Measurements from ENCODE around the gene SMIM32. TPM values are rescaled to one million over a fixed set of nuclear protein-coding genes. Genes with fewer than 3 reads are reported as not detected.

SMIM32 gene
- total and polyA plus RNA-seq, 4 donors = 0.02 TPM; not detected in 3

DNA sequence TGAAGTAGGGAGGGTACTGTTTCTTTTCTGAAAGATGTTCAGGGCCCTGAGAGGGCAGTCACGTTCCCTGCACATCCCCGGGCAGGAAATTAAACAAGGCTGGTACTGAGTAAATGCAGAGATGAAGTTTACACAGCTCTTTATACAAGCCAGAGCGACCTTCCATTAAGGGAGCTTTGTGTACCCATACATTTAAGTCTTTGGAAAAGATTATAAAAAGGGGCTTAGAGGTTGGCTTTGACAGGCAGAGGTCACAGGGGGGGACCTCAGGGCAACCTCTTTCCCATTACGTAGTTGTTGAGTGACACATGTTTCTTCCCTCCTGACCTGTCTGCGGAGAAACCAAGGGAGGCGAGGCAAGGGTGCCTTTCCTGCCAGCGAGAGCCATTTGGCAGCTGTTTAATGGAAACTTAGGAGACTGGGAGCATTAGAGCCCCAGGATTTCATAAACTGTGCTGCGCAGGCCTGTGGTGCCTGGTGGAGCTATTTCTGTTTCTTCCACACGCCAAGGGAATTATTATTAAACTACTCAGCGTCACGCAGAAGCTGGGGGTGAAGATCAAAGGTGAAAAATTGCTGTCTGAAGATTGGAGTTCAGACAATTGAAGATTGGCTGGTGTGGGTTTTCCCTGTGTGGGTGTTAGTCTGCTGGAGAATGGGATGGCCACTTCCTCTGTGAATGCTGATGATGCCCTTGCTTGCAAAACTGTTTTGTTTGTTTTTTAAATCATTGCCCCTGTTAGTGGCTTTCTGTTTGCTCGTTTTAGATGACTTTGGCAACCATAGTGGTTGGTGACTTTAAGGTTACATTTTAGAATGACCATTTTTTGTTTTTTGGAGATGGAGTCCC, 3.2 kb upstream of the SMIM32 start:
- H3K4me3 ChIP-seq (ENCODE audit: low read depth in 1 of 3, low read length in 3 of 3) = no peak overlapping the region
- H3K9me3 ChIP-seq (ENCODE audit: control insufficient read depth in 4 of 4, low read length in 3 of 4) = no peaks in the 10 kb centered on the region
- no peak overlapping the region for H3K9ac ChIP-seq (ENCODE audit: low read depth in 1 of 2, low read length in 2 of 2)
- peaks cover 13 to 21% (median 17%) of the 10 kb centered on the region in 4 donors for H3K4me1 ChIP-seq (ENCODE audit: control insufficient read depth in 4 of 4, insufficient read depth in 4 of 4, low read length in 3 of 4)
- 78% methylated on average over 12 of the region's 12 CpGs for WGBS
- no peak for TF ChIP-seq NR2F2 (IDR thresholded peaks at IDR 0.05)
- no peak for TF ChIP-seq HNF4A (conservative IDR thresholded peaks at IDR 0.05)
- no peak for TF ChIP-seq TAF1 (conservative IDR thresholded peaks at IDR 0.05)
- TF ChIP-seq EGR1 (IDR thresholded peaks at IDR 0.05; ENCODE audit: low read depth in 2 of 2) = no peak
- TF ChIP-seq, protein P1, sequence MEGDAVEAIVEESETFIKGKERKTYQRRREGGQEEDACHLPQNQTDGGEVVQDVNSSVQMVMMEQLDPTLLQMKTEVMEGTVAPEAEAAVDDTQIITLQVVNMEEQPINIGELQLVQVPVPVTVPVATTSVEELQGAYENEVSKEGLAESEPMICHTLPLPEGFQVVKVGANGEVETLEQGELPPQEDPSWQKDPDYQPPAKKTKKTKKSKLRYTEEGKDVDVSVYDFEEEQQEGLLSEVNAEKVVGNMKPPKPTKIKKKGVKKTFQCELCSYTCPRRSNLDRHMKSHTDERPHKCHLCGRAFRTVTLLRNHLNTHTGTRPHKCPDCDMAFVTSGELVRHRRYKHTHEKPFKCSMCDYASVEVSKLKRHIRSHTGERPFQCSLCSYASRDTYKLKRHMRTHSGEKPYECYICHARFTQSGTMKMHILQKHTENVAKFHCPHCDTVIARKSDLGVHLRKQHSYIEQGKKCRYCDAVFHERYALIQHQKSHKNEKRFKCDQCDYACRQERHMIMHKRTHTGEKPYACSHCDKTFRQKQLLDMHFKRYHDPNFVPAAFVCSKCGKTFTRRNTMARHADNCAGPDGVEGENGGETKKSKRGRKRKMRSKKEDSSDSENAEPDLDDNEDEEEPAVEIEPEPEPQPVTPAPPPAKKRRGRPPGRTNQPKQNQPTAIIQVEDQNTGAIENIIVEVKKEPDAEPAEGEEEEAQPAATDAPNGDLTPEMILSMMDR (IDR thresholded peaks at IDR 0.05; ENCODE audit: low read depth, low read length, missing input control) = no peak
- no peak for TF ChIP-seq REST (IDR thresholded peaks at IDR 0.05)
- no peak for TF ChIP-seq YY1 (IDR thresholded peaks at IDR 0.05)
- no peak for TF ChIP-seq HNF4G (IDR thresholded peaks at IDR 0.05)
- no peak for TF ChIP-seq FOXA2 (IDR thresholded peaks at IDR 0.05)
- TF ChIP-seq GABPA (IDR thresholded peaks at IDR 0.05 in 1 of 2, conservative IDR thresholded peaks at IDR 0.05 in 1 of 2) = no peak
- TF ChIP-seq JUND (IDR thresholded peaks at IDR 0.05) = no peak
- no peak for TF ChIP-seq RAD21 (IDR thresholded peaks at IDR 0.05)
- no peak for TF ChIP-seq ZBTB33 (IDR thresholded peaks at IDR 0.05)
- TF ChIP-seq, protein P2, sequence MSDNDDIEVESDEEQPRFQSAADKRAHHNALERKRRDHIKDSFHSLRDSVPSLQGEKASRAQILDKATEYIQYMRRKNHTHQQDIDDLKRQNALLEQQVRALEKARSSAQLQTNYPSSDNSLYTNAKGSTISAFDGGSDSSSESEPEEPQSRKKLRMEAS (IDR thresholded peaks at IDR 0.05) = no peak
- TF ChIP-seq, protein P3, sequence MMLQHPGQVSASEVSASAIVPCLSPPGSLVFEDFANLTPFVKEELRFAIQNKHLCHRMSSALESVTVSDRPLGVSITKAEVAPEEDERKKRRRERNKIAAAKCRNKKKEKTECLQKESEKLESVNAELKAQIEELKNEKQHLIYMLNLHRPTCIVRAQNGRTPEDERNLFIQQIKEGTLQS (IDR thresholded peaks at IDR 0.05) = no peak
- TF ChIP-seq SP1 (IDR thresholded peaks at IDR 0.05) = no peak
- TF ChIP-seq RXRA (IDR thresholded peaks at IDR 0.05) = no peak
- peak; percentile 29 for DNase-seq (ENCODE audit: low spot score)
- no peak overlapping the region for H3K27ac ChIP-seq (ENCODE audit: low read depth in 1 of 2, low read length in 2 of 2)
- no peaks in the 10 kb centered on the region for H3K36me3 ChIP-seq (ENCODE audit: control insufficient read depth in 4 of 4, insufficient read depth in 3 of 4, low read depth in 1 of 4, low read length in 3 of 4)
- peaks cover 0 to 5% (median 0%) of the 10 kb centered on the region in 4 donors for H3K27me3 ChIP-seq (ENCODE audit: control insufficient read depth in 4 of 4, insufficient read depth in 4 of 4, low read length in 3 of 4)
